Measurements from ENCODE around the gene SRGN. TPM values are rescaled to one million over a fixed set of nuclear protein-coding genes. Genes with fewer than 3 reads are reported as not detected.
A peak's percentile ranks its signal among the peaks of the same experiment; 100 is the strongest.

SRGN gene
- total and polyA plus RNA-seq, 2 donors: 290 to 549 TPM

GRCh38 chr10:69056536-69057260, 31.2 kb upstream of the SRGN start:
- 89% methylated on average over 14 of the region's 14 CpGs for WGBS
- no peak overlapping the region for H3K4me3 ChIP-seq (ENCODE audit: low read length in 2 of 2)
- H3K27ac ChIP-seq (ENCODE audit: low read depth in 1 of 2, low read length in 1 of 2): peak overlapping the region; percentile 18 to 70

DNA sequence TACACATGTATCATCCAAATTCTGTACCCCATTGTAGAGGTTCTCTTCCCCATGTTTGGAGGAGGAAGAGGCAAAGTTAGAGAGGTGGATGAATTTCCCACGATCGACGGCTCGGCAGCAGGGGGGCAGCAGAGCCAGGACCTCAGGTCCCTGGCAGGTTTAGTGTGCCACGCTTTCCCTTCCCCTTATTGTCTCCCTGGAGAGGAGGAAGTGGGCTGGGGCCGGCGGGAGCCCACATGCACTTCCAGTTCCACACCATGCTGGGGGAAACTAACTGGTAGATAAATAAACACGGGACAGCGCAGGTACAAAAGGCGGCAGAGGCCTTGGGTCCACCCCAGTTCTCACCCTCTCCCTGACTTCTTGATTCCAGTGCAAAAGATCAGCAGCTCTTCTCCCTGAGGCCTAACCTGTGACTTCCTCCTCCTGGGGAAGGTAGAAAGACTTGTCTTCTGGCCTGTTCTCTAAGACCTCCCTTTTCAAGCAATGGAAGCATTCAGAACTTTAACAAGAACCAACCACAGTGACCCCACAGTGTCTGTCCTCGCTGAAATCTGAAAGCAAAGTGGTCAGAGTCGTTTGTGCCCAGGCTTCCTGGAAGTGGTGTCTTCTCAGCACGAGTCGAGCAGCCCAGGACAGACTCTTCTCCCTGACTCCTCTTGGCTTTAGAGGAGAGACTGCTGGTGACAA, 30.5 kb upstream of the SRGN start:
- 44% methylated on average over 14 of the region's 14 CpGs for WGBS
- no peak overlapping the region for H3K4me3 ChIP-seq (ENCODE audit: low read length in 2 of 2)
- H3K36me3 ChIP-seq (ENCODE audit: control insufficient read depth in 2 of 2, insufficient read depth in 2 of 2, low read length in 1 of 2): no peaks in the 10 kb centered on the region
- no peaks in the 10 kb centered on the region for H3K27me3 ChIP-seq (ENCODE audit: control insufficient read depth in 2 of 2, insufficient read depth in 1 of 2, low read length in 1 of 2)
- peak in 1 of 9 donors; percentile 48 for DNase-seq (ENCODE audit: low read depth in 6 of 9, low spot score in 9 of 9)
- H3K27ac ChIP-seq (ENCODE audit: low read depth in 1 of 2, low read length in 1 of 2): peak overlapping the region; percentile 52
- H3K9me3 ChIP-seq (ENCODE audit: control insufficient read depth in 2 of 2, insufficient read depth in 1 of 2, low read length in 1 of 2): no peaks in the 10 kb centered on the region
- H3K4me1 ChIP-seq (ENCODE audit: control insufficient read depth in 2 of 2, insufficient read depth in 2 of 2, low read length in 2 of 2): peaks cover 16 to 39% of the 10 kb centered on the region in 2 donors

More at GRCh38 chr10:69056536-69057260, 31.2 kb upstream of the SRGN start:
- Histone ChIP-seq H3K9me3 (ENCODE audit: control insufficient read depth in 2 of 2, insufficient read depth in 1 of 2, low read length in 1 of 2) (no peaks in the 10 kb centered on the region), H3K36me3 (ENCODE audit: control insufficient read depth in 2 of 2, insufficient read depth in 2 of 2, low read length in 1 of 2) (no peaks in the 10 kb centered on the region), H3K4me1 (ENCODE audit: control insufficient read depth in 2 of 2, insufficient read depth in 2 of 2, low read length in 2 of 2) (peaks cover 11 to 33% of the 10 kb centered on the region in 2 donors), H3K27me3 (ENCODE audit: control insufficient read depth in 2 of 2, insufficient read depth in 1 of 2, low read length in 1 of 2) (no peaks in the 10 kb centered on the region)
- no peak for DNase-seq (ENCODE audit: low read depth in 6 of 9, low spot score in 9 of 9)

GRCh38 chr10:69057951-69058297, 30.0 kb upstream of the SRGN start:
- H3K4me3 ChIP-seq (ENCODE audit: low read length in 2 of 2): no peak overlapping the region
- H3K27me3 ChIP-seq (ENCODE audit: control insufficient read depth in 2 of 2, insufficient read depth in 1 of 2, low read length in 1 of 2): no peaks in the 10 kb centered on the region
- 0% methylated on average over 1 of the region's 1 CpG for WGBS
- peak overlapping the region; percentile 52 to 60 for H3K27ac ChIP-seq (ENCODE audit: low read depth in 1 of 2, low read length in 1 of 2)
- no peaks in the 10 kb centered on the region for H3K36me3 ChIP-seq (ENCODE audit: control insufficient read depth in 2 of 2, insufficient read depth in 2 of 2, low read length in 1 of 2)
- DNase-seq (ENCODE audit: low read depth in 6 of 9, low spot score in 9 of 9): no peak
- no peaks in the 10 kb centered on the region for H3K9me3 ChIP-seq (ENCODE audit: control insufficient read depth in 2 of 2, insufficient read depth in 1 of 2, low read length in 1 of 2)
- peaks cover 16 to 39% of the 10 kb centered on the region in 2 donors for H3K4me1 ChIP-seq (ENCODE audit: control insufficient read depth in 2 of 2, insufficient read depth in 2 of 2, low read length in 2 of 2)

DNA sequence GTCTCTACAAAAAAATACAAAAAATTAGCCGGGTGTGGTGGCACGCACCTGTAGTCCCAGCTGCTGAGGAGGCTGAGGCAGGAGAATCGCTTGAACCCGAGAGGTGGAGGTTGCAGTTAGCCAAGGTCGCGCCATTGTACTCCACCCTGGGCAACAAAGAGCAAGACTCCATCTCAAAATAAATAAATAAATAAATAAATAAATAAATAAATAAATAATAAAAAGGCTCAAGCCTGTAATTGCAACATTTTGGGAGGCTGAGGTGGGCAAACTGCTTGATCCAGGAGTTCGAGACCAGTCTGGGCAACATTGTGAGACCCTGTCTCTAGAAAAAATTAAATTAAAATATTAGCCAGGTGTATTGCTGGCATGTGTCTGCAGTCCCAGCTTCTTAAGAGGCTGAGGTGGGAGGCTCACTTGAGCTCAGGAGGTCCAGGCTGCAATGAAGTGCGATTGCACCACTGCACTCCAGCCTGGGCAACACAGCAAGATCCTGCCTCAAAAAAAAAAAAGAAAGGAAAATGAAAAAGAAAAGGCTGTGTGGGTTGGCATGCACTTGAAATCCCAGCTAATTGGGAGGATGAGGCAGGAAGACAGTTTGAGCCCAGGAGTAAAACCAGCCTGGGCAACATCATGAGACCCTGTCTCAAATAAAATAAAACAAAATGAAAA, 27.6 kb upstream of the SRGN start:
- no peak for DNase-seq (ENCODE audit: low read depth in 6 of 9, low spot score in 9 of 9)
- Histone ChIP-seq H3K27ac (ENCODE audit: low read depth in 1 of 2, low read length in 1 of 2) (no peak overlapping the region), H3K36me3 (ENCODE audit: control insufficient read depth in 2 of 2, insufficient read depth in 2 of 2, low read length in 1 of 2) (no peaks in the 10 kb centered on the region), H3K9me3 (ENCODE audit: control insufficient read depth in 2 of 2, insufficient read depth in 1 of 2, low read length in 1 of 2) (no peaks in the 10 kb centered on the region), H3K4me3 (ENCODE audit: low read length in 2 of 2) (no peak overlapping the region), H3K27me3 (ENCODE audit: control insufficient read depth in 2 of 2, insufficient read depth in 1 of 2, low read length in 1 of 2) (no peaks in the 10 kb centered on the region), H3K4me1 (ENCODE audit: control insufficient read depth in 2 of 2, insufficient read depth in 2 of 2, low read length in 2 of 2) (peaks cover 16 to 43% of the 10 kb centered on the region in 2 donors)
- 99% methylated on average over 8 of the region's 8 CpGs for WGBS

DNA sequence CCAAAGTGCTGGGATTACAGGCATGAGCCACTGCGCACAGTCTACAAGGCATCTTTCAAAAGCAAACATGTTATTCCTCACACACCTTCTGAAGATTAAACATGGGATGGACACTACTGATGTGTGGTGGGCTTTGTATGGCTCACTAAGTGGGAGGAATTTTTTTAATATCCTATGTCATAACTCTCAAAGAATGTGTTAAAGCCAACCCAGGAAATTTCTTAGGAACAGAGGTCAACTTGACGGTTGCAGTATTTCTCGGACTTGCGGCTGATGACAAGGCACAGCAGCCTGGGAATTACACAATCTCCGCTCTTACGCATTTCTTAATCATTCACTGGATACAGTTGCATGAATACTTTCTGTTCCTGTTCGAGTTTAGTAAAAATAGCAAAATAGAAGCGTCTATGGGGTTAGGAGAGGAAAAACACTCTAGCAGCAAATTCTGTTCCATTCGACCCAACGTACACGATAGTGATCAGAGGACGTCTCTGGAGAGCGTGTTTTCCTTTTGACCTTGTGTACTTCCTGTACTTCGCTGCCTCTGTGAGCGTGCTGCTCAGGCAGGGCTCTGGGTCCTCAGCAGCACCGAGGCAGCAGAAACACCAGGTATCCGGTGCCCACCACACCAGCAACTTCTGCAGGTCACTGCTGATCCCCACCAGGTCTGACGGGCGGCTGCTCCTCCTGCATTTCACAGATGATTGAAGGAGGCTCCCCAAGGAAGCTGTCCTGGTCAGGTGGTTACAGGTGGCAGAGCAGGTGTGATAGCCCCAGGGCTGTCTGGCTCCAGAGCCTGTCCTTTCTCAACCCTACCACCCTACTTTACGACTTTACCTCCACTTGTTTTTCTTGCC, 26.4 kb upstream of the SRGN start:
- peaks cover 17 to 45% of the 10 kb centered on the region in 2 donors for H3K4me1 ChIP-seq (ENCODE audit: control insufficient read depth in 2 of 2, insufficient read depth in 2 of 2, low read length in 2 of 2)
- no peaks in the 10 kb centered on the region for H3K27me3 ChIP-seq (ENCODE audit: control insufficient read depth in 2 of 2, insufficient read depth in 1 of 2, low read length in 1 of 2)
- H3K9me3 ChIP-seq (ENCODE audit: control insufficient read depth in 2 of 2, insufficient read depth in 1 of 2, low read length in 1 of 2): no peaks in the 10 kb centered on the region
- 18% methylated on average over 20 of the region's 20 CpGs for WGBS
- peak in 5 of 9 donors; percentile 30 to 72 (median 40) for DNase-seq (ENCODE audit: low read depth in 6 of 9, low spot score in 9 of 9)
- peak overlapping the region; percentile 76 to 89 for H3K27ac ChIP-seq (ENCODE audit: low read depth in 1 of 2, low read length in 1 of 2)
- H3K36me3 ChIP-seq (ENCODE audit: control insufficient read depth in 2 of 2, insufficient read depth in 2 of 2, low read length in 1 of 2): no peaks in the 10 kb centered on the region
- H3K4me3 ChIP-seq (ENCODE audit: low read length in 2 of 2): peak overlapping the region; percentile 39 to 41

DNA sequence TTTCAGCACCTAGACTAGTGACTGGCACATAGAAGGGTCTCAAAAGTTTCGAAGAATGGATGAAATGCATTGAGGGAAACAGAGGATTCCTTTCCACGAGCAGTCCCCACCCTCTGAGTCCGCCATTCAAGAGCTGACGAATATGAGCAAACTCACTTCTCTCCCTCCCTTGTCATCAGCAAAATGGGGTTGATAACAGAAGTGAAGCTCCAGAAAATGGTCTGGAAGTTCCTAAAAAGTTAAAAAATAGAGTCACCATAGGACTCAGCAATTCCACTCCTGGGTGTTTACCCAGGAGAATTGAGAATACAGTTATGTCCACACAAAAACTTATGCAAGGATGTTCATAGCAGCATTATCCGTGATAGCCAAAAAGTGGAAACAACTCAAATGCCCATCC, 25.0 kb upstream of the SRGN start:
- peaks cover 8 to 31% of the 10 kb centered on the region in 2 donors for H3K4me1 ChIP-seq (ENCODE audit: control insufficient read depth in 2 of 2, insufficient read depth in 2 of 2, low read length in 2 of 2)
- no peaks in the 10 kb centered on the region for H3K9me3 ChIP-seq (ENCODE audit: control insufficient read depth in 2 of 2, insufficient read depth in 1 of 2, low read length in 1 of 2)
- no peak overlapping the region for H3K27ac ChIP-seq (ENCODE audit: low read depth in 1 of 2, low read length in 1 of 2)
- DNase-seq (ENCODE audit: low read depth in 6 of 9, low spot score in 9 of 9): no peak
- H3K36me3 ChIP-seq (ENCODE audit: control insufficient read depth in 2 of 2, insufficient read depth in 2 of 2, low read length in 1 of 2): no peaks in the 10 kb centered on the region
- 96% methylated on average over 5 of the region's 5 CpGs for WGBS
- no peak overlapping the region for H3K4me3 ChIP-seq (ENCODE audit: low read length in 2 of 2)
- no peaks in the 10 kb centered on the region for H3K27me3 ChIP-seq (ENCODE audit: control insufficient read depth in 2 of 2, insufficient read depth in 1 of 2, low read length in 1 of 2)

DNA sequence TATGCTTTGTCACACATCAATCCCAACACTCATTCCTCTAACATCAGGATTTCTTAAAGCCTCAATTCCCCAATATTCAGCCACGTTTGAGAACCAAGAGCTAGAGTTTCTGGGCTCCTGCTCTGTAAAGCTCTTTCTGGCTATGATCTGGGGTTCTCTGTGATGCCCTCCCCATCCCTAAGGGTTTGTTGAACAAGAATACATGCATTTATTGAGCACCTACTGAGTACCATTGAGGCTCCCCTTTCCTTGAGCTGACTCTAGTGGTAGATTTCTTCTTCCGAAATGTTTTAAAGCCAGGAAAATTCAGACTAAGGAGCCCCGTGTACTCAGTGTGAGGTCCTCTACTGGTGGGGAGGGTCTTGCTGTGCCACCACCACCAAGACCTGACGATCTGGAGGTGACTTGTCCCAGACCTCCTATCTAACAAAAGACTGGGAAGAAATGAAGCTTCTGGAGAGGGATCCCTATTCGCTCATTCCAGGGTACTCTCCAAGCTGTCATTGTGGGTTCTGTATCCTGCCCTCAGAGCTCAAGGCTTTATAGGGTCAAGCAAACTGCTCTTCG, 23.1 kb upstream of the SRGN start:
- H3K4me1 ChIP-seq (ENCODE audit: control insufficient read depth in 2 of 2, insufficient read depth in 2 of 2, low read length in 2 of 2): peaks cover 8 to 30% of the 10 kb centered on the region in 2 donors
- H3K27me3 ChIP-seq (ENCODE audit: control insufficient read depth in 2 of 2, insufficient read depth in 1 of 2, low read length in 1 of 2): no peaks in the 10 kb centered on the region
- H3K36me3 ChIP-seq (ENCODE audit: control insufficient read depth in 2 of 2, insufficient read depth in 2 of 2, low read length in 1 of 2): no peaks in the 10 kb centered on the region
- H3K9me3 ChIP-seq (ENCODE audit: control insufficient read depth in 2 of 2, insufficient read depth in 1 of 2, low read length in 1 of 2): no peaks in the 10 kb centered on the region
- no peak overlapping the region for H3K4me3 ChIP-seq (ENCODE audit: low read length in 2 of 2)
- H3K27ac ChIP-seq (ENCODE audit: low read depth in 1 of 2, low read length in 1 of 2): peak overlapping the region in 1 of 2 donors; percentile 50
- DNase-seq (ENCODE audit: low read depth in 6 of 9, low spot score in 9 of 9): no peak
- 96% methylated on average over 6 of the region's 6 CpGs for WGBS

GRCh38 chr10:69065406-69066361, 22.2 kb upstream of the SRGN start:
- peaks cover 8 to 30% of the 10 kb centered on the region in 2 donors for H3K4me1 ChIP-seq (ENCODE audit: control insufficient read depth in 2 of 2, insufficient read depth in 2 of 2, low read length in 2 of 2)
- H3K9me3 ChIP-seq (ENCODE audit: control insufficient read depth in 2 of 2, insufficient read depth in 1 of 2, low read length in 1 of 2): no peaks in the 10 kb centered on the region
- WGBS: 71% methylated on average over 8 of the region's 8 CpGs
- H3K27me3 ChIP-seq (ENCODE audit: control insufficient read depth in 2 of 2, insufficient read depth in 1 of 2, low read length in 1 of 2): no peaks in the 10 kb centered on the region
- H3K36me3 ChIP-seq (ENCODE audit: control insufficient read depth in 2 of 2, insufficient read depth in 2 of 2, low read length in 1 of 2): no peaks in the 10 kb centered on the region
- H3K27ac ChIP-seq (ENCODE audit: low read depth in 1 of 2, low read length in 1 of 2): peak overlapping the region; percentile 50 to 81
- no peak overlapping the region for H3K4me3 ChIP-seq (ENCODE audit: low read length in 2 of 2)
- DNase-seq (ENCODE audit: low read depth in 6 of 9, low spot score in 9 of 9): peak in 1 of 9 donors; percentile 40
